ENCODE measurements around the gene CHCHD3.
"Not testable (repeated sequence)": the region's sequence is repeated elsewhere in the genome, so short reads cannot be mapped to it uniquely, and the experiment has no call there.

Gene CHCHD3

GRCh38 chr7:133040178-133040577, 41.7 kb downstream of the CHCHD3 start:
- FAIRE-seq = no peak

- FAIRE-seq = no peak
Observed at GRCh38 chr7:133039614-133040013, 42.3 kb downstream of the CHCHD3 start.

DNA sequence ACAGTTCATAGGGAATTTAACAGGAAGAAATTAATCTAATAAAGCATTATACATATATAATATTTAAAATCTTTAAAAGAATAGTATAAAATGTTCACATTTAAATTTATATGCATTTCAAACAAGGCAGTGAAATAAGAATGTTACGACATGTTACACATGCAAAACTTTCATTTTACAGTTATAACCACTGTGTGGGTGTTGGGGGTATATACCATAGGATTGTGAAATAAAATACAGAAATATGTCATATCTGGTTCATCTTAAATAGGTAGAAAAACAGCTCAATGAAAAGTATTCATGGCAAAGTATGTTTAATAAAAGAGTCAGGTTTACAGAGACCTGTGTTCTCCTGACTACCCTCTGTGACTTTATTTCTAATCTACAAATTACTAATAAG, 45.6 kb downstream of the CHCHD3 start:
- no peak for FAIRE-seq

- FAIRE-seq = not testable (repeated sequence)
Observed at GRCh38 chr7:133035240-133035639, 46.6 kb downstream of the CHCHD3 start.

GRCh38 chr7:133030346-133030745, 51.5 kb downstream of the CHCHD3 start:
- no peak for FAIRE-seq

DNA sequence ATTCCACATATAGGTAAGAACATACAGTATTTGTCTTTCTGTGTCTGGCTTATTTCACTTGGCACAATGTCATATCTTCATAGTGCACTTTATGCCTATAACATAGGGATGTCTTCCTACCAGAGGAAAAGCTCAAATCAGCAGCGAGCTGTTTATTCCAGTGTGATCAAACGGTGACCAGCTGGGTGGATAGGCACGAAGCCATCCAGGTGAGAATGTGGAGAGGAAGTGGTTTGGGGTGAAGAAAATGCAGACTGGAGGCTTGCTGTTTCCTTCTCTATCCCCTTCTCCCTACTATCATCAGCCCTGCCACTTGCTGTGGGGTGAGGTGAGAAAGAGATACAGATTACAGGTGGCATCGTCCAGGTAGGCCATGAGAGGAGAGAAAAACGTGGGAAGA, 52.4 kb downstream of the CHCHD3 start:
- FAIRE-seq = no peak

GRCh38 chr7:133027397-133027796, 54.5 kb downstream of the CHCHD3 start:
- no peak for FAIRE-seq

GRCh38 chr7:133026210-133026859, 55.6 kb downstream of the CHCHD3 start:
- no peak for FAIRE-seq

GRCh38 chr7:133025056-133025455, 56.8 kb downstream of the CHCHD3 start:
- no peak for FAIRE-seq

DNA sequence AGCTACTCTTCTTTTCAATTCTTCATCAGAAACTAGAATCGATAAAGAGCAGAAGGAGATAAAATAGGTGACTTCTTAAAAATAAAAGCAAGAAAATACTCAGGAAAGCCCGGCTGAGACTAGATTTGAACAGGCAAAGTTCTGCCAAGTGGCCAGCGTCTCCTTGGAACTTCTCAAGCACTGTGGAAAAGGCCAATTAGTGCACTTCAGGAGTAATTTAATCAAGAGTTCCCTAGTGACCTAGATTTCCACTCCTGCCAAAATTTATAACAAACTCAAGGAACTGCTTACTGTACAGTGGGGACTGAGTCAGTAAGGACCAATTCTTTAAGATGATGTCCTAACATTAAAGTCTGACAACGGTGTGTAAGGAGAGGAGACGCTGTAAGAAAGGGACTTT, 57.3 kb downstream of the CHCHD3 start:
- FAIRE-seq = no peak

- no peak for FAIRE-seq
Observed at GRCh38 chr7:133023370-133024071, 58.4 kb downstream of the CHCHD3 start.

DNA sequence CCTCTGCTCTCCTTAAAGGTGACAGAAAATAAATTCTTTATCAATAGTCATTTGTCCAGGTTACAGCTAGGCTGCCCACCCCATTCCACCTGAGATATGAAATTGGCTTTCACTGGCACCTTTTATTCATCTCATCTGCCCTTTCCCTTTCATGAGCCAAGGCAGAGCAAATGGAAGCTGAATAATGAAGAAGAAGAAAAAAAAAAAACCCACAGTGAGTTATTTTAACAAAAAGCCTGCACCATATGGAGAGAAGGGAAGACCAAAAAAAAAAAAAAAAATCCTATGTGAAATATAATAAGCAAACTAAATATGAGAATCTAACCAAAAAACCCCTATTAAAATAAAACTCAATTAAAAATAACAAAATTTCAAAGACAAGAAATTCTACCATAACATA, 59.2 kb downstream of the CHCHD3 start:
- FAIRE-seq = no peak

DNA sequence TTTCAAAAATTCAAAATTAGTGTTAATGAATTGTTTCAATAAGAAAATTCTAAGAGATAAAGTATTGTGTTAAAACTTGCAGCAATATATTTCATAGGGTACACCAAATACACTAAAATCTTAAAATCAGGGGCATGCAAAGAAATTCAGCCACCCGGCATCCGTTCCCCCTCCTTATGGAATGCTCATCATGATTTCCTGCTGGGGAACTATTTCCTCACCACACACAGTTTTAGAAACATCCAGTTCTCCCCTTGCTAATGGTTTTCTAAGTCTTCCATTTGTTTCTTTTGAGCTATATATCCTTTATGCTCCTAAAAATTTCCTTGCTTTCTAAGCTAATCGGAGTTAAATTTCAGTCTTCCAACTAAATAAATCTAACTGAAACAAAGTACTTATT, 60.7 kb downstream of the CHCHD3 start:
- no peak for FAIRE-seq

DNA sequence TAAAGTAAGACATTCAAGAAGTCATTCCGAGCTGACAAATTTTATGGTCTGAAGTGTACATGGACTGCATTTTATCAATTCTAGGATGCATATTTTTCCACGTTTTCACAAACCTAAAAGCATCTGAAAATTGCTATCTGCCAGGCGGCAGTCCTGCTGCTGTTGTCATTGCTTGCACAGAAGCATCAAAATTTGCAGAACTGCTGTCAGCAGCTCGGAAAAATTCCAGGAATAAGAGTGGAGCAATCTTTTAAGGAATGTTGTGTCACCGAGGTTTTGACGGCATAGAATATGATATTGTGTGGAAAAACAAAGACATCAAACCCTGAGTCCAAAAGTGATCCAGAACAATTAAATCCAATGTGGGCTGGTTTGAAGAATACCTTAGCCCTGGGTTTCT, 61.4 kb downstream of the CHCHD3 start:
- no peak for FAIRE-seq

DNA sequence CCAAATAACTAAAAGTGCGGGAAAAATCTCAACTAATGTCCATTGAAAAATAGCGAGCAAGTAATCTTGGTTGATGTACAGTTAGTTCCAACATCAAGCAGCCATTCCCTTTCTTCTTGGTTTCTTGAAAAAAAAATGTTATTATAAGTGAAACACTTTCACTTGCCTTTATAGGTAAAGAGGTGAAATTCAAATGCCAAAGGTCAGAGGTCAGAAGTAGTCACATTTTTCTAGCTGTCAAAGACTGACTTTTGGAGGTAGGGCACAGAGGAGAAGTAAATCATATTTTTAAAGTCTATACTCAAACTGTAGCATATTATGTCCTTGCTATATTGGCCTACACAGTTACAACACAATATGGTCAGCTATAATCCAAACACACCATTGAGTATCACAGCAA, 62.3 kb downstream of the CHCHD3 start:
- no peak for FAIRE-seq

GRCh38 chr7:133016604-133017003, 65.3 kb downstream of the CHCHD3 start:
- no peak for FAIRE-seq

DNA sequence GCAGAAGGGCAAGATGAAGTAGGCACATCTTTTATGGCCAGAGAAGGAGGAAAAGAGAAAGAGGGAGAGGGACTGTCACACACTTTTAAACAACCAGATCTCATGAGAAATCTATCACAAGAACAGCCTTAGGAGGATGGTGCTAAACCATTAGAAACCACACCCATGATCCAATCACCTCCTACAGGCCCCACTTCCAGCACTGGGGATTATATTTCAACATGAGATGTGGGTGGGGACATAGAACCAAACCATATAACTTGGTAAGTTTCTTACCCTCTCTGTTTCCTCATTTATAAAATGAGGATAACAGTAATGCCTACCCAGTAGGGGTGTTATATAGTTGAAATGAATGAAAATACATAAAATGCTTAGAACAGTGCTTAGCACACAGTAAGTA, 66.0 kb downstream of the CHCHD3 start:
- no peak for FAIRE-seq

DNA sequence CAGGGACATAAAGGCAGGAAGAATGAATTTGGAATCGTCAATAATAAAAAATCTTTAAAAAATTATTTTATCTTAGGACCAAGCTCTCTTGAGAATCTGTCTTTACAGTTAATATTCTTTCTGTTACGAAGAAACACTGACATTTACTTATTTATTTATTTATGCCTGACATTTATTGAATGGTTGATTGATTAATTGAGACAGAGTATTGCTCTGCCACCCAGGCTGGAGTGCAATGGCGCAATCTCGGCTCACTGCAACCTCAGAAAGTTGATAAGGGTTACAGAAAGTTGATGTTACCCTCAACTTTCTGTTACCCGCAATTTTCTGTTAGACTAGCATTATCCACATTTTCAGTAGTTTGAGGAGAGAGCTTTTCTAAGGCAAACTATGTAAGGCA, 70.1 kb downstream of the CHCHD3 start:
- no peak for FAIRE-seq

- FAIRE-seq = no peak
Observed at GRCh38 chr7:133009426-133010252, 72.3 kb downstream of the CHCHD3 start.

DNA sequence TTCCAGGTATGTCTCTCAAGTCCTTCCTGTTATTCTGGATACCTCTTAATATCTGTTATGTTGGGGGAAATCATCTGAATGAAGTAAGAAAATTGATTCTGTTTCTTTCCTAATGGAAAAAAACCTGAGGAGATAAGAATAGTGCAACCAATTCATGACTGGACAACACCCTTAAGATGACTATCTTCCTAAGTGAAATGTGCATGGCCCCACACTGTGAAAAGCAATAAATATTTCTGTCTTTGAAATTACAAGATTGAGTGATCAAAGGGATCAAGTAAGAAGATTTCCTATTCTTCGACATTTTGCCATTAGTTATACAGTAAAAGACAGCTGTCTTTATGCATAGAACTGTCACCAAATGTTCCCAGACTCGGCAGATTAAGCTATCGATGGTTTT, 73.9 kb downstream of the CHCHD3 start:
- no peak for FAIRE-seq

DNA sequence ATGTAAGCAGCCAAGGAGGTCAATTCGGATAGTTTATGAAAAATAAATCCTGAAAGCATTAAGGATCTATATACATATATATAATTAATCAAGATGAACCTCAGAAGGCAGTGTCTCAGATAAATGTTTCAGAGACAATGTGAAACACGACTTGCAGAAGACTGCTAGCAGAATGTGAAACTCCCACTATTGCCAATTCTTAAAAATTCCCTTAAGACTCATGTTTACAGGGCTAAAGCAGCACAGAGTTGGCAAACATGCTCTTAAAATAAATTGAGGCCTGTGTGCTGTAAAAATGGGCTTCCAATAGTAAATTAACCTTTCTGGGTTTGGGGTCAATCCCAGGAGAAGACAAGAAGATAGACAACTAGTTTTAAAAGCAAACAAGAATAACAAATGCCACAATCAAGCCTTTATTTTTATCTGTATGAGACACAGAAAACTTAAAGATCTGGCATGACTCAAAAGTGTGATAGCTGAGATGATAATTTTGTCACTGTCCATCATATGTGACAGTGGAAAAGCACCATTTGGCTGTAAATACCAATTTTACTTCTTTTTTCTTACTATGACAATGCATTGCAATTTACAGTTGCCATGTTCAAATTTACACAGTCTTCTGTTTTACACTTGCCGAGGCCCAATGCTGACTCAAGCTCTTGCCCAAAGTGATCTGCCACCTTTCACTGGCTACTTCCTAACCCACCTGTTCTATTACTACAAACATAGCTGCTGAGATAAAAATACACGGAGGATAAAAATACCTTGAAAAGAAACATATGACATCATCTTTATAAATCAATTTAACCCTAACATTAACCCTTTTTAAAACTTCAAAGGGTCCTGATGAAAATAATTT, 78.6 kb downstream of the CHCHD3 start:
- FAIRE-seq = no peak

DNA sequence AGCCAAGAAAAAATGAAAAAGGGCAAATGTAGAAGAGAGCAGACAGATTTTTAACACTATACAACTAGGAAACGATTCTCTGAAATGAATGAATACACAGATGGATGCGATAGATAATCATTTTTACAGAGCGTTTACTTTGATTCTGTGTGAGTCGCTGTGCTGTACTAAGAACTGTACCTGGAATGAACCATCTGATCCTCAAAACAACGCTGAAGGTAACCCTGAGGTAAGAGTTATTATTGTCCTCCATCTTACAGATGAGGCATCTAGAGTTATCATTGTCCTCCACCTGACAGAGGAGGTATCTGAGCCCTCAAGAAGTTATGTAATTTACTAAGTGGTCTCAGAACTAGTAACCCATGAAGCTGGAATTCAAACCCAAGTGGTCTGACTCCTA, 80.2 kb downstream of the CHCHD3 start:
- no peak for FAIRE-seq

GRCh38 chr7:132999845-133000244, 82.0 kb downstream of the CHCHD3 start:
- FAIRE-seq = no peak
